ENCODE results near the gene CCDC171. TPM values are rescaled to one million over a fixed set of nuclear protein-coding genes. Genes with fewer than 3 reads are reported as not detected.
A peak's percentile ranks its signal among the peaks of the same experiment; 100 is the strongest.

CCDC171 gene
- total and polyA plus RNA-seq, 12 donors: 1.2 to 4.9 (median 2.7) TPM

DNA sequence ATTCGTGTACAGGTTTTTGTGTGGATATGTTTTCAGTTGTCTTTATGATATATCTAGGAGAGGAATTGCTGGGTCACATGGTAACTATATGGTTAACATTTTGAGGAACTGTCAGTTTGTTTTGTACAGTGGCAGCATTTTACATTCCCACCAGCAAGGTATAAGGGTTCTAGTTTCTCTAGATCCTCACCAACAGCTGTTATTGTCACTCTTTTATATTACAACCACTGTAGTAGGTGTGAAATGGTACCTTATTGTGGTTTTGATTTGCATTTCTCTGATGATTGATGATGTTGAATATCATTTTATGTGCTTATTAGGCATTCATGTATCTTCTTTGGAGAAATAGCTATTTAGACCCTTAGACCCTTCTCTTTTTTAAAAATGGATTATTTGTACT is 82.9 kb downstream of the CCDC171 start:
- Histone ChIP-seq H3K27me3 (no peaks in the 10 kb centered on the region), H3K36me3 (replicated peaks in 1 of 2) (no peaks in the 10 kb centered on the region), H3K4me1 (replicated peaks in 1 of 2) (no peaks in the 10 kb centered on the region), H3K4me3 (no peak overlapping the region), H3K27ac (no peak overlapping the region), H3K9me3 (replicated peaks in 1 of 3) (no peaks in the 10 kb centered on the region)
- WGBS, 4 donors: 63 to 80% (median 71%) methylated on average over 1 of the region's 1 CpG
- intact Hi-C loops (cut with DNase I): no loop called here
- TF ChIP-seq, protein P1, sequence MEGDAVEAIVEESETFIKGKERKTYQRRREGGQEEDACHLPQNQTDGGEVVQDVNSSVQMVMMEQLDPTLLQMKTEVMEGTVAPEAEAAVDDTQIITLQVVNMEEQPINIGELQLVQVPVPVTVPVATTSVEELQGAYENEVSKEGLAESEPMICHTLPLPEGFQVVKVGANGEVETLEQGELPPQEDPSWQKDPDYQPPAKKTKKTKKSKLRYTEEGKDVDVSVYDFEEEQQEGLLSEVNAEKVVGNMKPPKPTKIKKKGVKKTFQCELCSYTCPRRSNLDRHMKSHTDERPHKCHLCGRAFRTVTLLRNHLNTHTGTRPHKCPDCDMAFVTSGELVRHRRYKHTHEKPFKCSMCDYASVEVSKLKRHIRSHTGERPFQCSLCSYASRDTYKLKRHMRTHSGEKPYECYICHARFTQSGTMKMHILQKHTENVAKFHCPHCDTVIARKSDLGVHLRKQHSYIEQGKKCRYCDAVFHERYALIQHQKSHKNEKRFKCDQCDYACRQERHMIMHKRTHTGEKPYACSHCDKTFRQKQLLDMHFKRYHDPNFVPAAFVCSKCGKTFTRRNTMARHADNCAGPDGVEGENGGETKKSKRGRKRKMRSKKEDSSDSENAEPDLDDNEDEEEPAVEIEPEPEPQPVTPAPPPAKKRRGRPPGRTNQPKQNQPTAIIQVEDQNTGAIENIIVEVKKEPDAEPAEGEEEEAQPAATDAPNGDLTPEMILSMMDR (IDR thresholded peaks at IDR 0.05): no peak
- TF ChIP-seq POLR2A (IDR thresholded peaks at IDR 0.05): no peak
- DNase-seq: no peak

DNA sequence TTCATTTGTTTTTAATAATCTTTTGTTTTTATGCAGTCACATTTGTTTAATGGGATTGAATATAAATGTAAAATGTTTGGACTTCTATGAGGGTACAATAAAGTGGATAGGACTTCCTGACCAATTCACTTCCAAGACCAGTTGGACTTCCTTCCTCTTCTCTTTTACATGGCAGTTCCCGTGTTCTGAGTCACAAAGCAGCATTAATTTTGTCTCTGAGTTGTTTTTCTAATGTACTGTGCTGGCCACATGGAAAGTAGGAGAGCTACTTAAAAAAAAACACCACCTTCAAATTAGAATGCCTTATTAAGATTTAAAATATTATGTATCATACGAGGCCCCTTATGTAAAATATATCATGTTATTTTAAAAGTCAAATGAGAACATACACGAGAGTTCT is 87.3 kb downstream of the CCDC171 start:
- Histone ChIP-seq H3K9me3 (replicated peaks in 1 of 3) (no peaks in the 10 kb centered on the region), H3K27ac (no peak overlapping the region), H3K4me3 (no peak overlapping the region), H3K27me3 (no peaks in the 10 kb centered on the region), H3K36me3 (replicated peaks in 1 of 2) (no peaks in the 10 kb centered on the region), H3K4me1 (replicated peaks in 1 of 2) (no peaks in the 10 kb centered on the region)
- no peak for DNase-seq
- 66 to 71% (median 68%) methylated on average over 3 of the region's 3 CpGs for WGBS, 4 donors
- intact Hi-C loops (cut with DNase I): no loop called here
- TF ChIP-seq, protein P1 (IDR thresholded peaks at IDR 0.05): no peak
- no peak for TF ChIP-seq POLR2A (IDR thresholded peaks at IDR 0.05)

DNA sequence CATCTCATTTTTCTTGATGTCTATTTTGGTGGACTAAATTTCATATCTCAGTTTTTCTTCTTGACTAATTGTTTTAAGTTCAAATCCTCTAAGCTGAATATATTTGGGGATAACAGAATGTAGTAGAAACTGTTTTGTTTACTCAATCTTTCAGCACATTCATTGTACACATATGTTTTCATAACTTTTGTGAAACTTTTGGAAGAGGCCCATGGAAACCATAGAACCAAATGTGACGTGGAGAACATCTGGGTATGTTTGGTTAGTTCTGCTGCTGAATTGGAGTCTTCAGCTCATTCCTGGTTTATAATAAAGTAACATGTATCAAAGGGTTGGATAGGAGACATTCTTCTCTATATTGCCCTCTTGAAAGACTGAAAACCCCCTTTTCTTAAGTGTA is 88.4 kb downstream of the CCDC171 start:
- intact Hi-C loops (cut with DNase I): no loop called here
- WGBS, 4 donors: 75 to 96% (median 82%) methylated on average over 1 of the region's 1 CpG

DNA sequence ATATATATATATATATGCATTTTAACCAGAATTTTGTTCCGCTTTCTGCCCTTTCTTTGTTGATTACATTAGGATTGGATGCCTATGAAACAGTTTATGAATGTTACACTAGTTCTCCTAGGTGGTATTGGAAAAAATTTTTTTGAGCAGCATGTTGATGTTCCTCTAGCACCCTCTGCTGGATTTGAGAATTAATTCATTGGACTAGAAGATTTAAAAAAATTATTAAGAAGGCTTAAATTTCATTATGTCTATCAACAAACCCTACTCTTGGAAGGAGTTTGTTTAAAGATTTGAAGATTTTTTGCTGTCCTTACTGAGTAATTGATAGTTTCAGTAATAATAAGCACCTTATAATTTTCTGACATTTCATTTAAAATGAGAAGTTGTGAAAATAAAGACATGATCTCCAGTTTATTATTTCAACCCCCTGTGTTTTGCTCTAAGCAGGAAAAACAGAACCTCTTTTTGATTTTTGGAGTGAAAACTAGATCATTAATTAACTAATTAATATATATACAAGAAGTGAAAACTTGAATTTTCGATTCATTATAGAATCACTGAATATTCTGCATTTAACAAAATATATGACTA is 89.6 kb downstream of the CCDC171 start:
- TF ChIP-seq POLR2A (IDR thresholded peaks at IDR 0.05): no peak
- TF ChIP-seq, protein P1 (IDR thresholded peaks at IDR 0.05): peak; percentile 29 to 61 (median 40)
- H3K9me3 ChIP-seq (replicated peaks in 1 of 3): no peaks in the 10 kb centered on the region
- no peaks in the 10 kb centered on the region for H3K4me1 ChIP-seq (replicated peaks in 1 of 2)
- H3K36me3 ChIP-seq (replicated peaks in 1 of 2): no peaks in the 10 kb centered on the region
- H3K27ac ChIP-seq: no peak overlapping the region
- no peak overlapping the region for H3K4me3 ChIP-seq
- intact Hi-C loops (cut with DNase I): no loop called here
- WGBS, 4 donors: 24 to 54% (median 37%) methylated on average over 2 of the region's 2 CpGs
- DNase-seq: no peak
- H3K27me3 ChIP-seq: no peaks in the 10 kb centered on the region

More for the DNA sequence above, 88.4 kb downstream of the CCDC171 start:
- no peaks in the 10 kb centered on the region for H3K9me3 ChIP-seq (replicated peaks in 1 of 3)
- no peak for DNase-seq
- no peak overlapping the region for H3K27ac ChIP-seq
- no peak for TF ChIP-seq POLR2A (IDR thresholded peaks at IDR 0.05)
- TF ChIP-seq, protein P1 (IDR thresholded peaks at IDR 0.05): no peak
- no peaks in the 10 kb centered on the region for H3K27me3 ChIP-seq
- H3K36me3 ChIP-seq (replicated peaks in 1 of 2): no peaks in the 10 kb centered on the region
- no peaks in the 10 kb centered on the region for H3K4me1 ChIP-seq (replicated peaks in 1 of 2)
- no peak overlapping the region for H3K4me3 ChIP-seq
